Body of pancreas (tissue), 4 donors: Measurements from ENCODE around the gene COQ10B.

Experiments
- POLR2A ChIP-seq, 3 donors: fragments of 450-650 bp; IDR thresholded peaks; one replicate each; pipeline ENCODE4 v1.6.1; 2016; ENCODE audit warnings: antibody characterized with exemption in 3 of 3, mild to moderate bottlenecking in 2 of 3
- TF ChIP-seq, protein P1 (sequence below), 7 experiments: fragments of 450-650 bp in 4 of 7; fragments of 200-600 bp in 3 of 7; sonication (generic) in 3 of 7; IDR thresholded peaks; one replicate each; pipeline ENCODE4 v1.5.1; 2016 to 2019; ENCODE audit warnings: antibody characterized with exemption in 7 of 7

DNA sequence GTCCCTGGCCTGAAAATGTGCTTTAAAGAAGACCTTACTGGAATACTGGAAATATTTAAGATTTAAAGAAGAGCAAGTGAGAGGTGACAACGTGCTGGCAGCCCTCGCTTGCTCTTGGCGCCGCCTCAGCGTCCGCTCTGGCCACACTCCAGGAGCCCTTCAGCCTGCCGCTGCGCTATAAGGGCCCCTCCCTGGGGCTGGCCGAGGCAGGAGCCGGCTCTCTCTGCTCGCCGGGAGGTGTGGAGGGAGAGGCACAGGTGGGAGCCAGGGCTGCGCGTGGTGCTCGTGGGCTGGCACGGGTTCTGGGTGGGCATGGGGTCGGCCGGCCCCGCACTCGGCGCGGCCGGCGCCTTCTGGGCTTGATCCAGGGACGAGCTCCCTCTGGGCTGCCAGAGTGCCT lies 2.9 kb upstream of the COQ10B start:
- TF ChIP-seq, protein P1, sequence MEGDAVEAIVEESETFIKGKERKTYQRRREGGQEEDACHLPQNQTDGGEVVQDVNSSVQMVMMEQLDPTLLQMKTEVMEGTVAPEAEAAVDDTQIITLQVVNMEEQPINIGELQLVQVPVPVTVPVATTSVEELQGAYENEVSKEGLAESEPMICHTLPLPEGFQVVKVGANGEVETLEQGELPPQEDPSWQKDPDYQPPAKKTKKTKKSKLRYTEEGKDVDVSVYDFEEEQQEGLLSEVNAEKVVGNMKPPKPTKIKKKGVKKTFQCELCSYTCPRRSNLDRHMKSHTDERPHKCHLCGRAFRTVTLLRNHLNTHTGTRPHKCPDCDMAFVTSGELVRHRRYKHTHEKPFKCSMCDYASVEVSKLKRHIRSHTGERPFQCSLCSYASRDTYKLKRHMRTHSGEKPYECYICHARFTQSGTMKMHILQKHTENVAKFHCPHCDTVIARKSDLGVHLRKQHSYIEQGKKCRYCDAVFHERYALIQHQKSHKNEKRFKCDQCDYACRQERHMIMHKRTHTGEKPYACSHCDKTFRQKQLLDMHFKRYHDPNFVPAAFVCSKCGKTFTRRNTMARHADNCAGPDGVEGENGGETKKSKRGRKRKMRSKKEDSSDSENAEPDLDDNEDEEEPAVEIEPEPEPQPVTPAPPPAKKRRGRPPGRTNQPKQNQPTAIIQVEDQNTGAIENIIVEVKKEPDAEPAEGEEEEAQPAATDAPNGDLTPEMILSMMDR (IDR thresholded peaks at IDR 0.05): no peak
- no peak for TF ChIP-seq POLR2A (IDR thresholded peaks at IDR 0.05)
